Loucy (cell line): Measurements from ENCODE around the gene VSTM2B.

Experiments used
- EZH2phosphoT487 ChIP-seq: fragments of 200-600 bp; IDR thresholded peaks from 2 replicates; pipeline ENCODE4 v1.6.1; 2018; ENCODE audit warnings: antibody characterized with exemption, mild to moderate bottlenecking, moderate library complexity, borderline replicate concordance
- TF ChIP-seq, protein P1 (sequence below): fragments of 200-600 bp; sonication (generic); conservative IDR thresholded peaks from 2 replicates; pipeline ENCODE4 v1.5.1; 2014; ENCODE audit warnings: mild to moderate bottlenecking, antibody characterized with exemption, low read length

DNA sequence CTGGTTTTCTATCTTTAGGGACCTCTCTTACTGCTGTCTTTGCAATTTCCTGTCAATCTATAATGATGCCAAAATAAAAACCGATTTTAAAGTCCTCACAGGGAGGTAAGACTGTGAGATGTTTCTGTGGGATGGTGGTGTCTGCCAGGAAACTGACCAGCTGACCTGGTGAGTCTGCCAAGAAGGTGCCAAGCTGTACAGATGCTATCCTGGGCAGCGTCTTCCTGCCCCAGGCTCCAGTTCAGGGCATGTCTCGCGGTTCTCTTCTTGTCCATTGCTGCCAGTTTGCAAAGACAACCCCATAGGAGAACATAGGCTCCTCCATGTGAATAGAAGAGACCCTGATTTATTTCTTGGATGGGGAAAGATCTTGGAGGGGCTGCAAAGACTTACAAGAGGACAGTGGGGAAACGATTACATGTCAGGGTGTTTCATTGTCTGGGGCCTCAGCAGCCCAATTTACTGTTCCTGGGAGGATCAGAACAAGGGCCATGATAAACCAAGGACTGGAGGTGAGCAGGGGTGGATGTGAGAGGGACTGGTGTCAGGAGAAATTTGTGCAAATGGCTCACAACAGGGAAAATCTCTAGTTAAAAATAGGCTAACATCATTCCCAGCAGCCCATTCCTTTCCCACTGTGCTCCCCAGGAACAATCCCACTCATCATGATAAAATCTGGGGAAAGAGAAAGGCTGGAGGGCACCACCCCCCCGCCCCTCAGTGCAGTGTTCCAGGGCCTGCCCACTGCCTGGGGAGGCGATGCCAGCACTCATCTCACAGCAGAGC, 42.7 kb upstream of the VSTM2B start:
- TF ChIP-seq, protein P1, sequence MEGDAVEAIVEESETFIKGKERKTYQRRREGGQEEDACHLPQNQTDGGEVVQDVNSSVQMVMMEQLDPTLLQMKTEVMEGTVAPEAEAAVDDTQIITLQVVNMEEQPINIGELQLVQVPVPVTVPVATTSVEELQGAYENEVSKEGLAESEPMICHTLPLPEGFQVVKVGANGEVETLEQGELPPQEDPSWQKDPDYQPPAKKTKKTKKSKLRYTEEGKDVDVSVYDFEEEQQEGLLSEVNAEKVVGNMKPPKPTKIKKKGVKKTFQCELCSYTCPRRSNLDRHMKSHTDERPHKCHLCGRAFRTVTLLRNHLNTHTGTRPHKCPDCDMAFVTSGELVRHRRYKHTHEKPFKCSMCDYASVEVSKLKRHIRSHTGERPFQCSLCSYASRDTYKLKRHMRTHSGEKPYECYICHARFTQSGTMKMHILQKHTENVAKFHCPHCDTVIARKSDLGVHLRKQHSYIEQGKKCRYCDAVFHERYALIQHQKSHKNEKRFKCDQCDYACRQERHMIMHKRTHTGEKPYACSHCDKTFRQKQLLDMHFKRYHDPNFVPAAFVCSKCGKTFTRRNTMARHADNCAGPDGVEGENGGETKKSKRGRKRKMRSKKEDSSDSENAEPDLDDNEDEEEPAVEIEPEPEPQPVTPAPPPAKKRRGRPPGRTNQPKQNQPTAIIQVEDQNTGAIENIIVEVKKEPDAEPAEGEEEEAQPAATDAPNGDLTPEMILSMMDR: no peak
- no peak for TF ChIP-seq EZH2phosphoT487
